ENCODE measurements around the gene FLCN. TPM values are rescaled to one million over a fixed set of nuclear protein-coding genes. Genes with fewer than 3 reads are reported as not detected.

Gene FLCN
- total RNA-seq, 4 donors from 2014 or later = 31.7 to 62.0 (median 39.2) TPM

GRCh38 chr17:17223736-17224135 lies 13.2 kb downstream of the FLCN start:
- no peaks in the 10 kb centered on the region for H3K9me3 ChIP-seq
- no peaks in the 10 kb centered on the region for H3K27me3 ChIP-seq
- ATAC-seq = no peak
- no peak for DNase-seq
- no peak overlapping the region for H3K27ac ChIP-seq
- in situ Hi-C loops (cut with MboI; ENCODE audit: low sequenced_read_pairs in 4 of 4) (no loop called here), intact Hi-C loops (cut with DNase I; ENCODE audit: low total_unique reads) (no loop called here)
- H3K4me3 ChIP-seq = no peak overlapping the region
- H3K4me1 ChIP-seq = peaks cover 4 to 10% of the 10 kb centered on the region in 2 donors
- TF ChIP-seq CTCF (IDR thresholded peaks at IDR 0.05 in 4 of 5, conservative IDR thresholded peaks at IDR 0.05 in 1 of 5) = no peak
- TF ChIP-seq POLR2A (IDR thresholded peaks at IDR 0.05) = no peak
- H3K36me3 ChIP-seq = peaks cover 0 to 98% of the 10 kb centered on the region in 2 donors

GRCh38 chr17:17221329-17221728 lies 15.6 kb downstream of the FLCN start:
- no peak for ATAC-seq
- Histone ChIP-seq H3K36me3 (peaks cover 0 to 98% of the 10 kb centered on the region in 2 donors), H3K27ac (no peak overlapping the region), H3K4me3 (no peak overlapping the region), H3K9me3 (no peaks in the 10 kb centered on the region), H3K4me1 (no peaks in the 10 kb centered on the region), H3K27me3 (no peaks in the 10 kb centered on the region)
- TF ChIP-seq POLR2A (IDR thresholded peaks at IDR 0.05) (no peak), CTCF (IDR thresholded peaks at IDR 0.05 in 4 of 5, conservative IDR thresholded peaks at IDR 0.05 in 1 of 5) (no peak)
- intact Hi-C loops (cut with DNase I; ENCODE audit: low total_unique reads) (no loop called here), in situ Hi-C loops (cut with MboI; ENCODE audit: low sequenced_read_pairs in 4 of 4) (no loop called here)
- no peak for DNase-seq

- H3K27ac ChIP-seq = no peak overlapping the region
- no peaks in the 10 kb centered on the region for H3K4me1 ChIP-seq
- intact Hi-C loops (cut with DNase I; ENCODE audit: low total_unique reads) = no loop called here
- TF ChIP-seq CTCF (IDR thresholded peaks at IDR 0.05 in 4 of 5, conservative IDR thresholded peaks at IDR 0.05 in 1 of 5) = no peak
- TF ChIP-seq POLR2A (IDR thresholded peaks at IDR 0.05) = no peak
- no peaks in the 10 kb centered on the region for H3K9me3 ChIP-seq
- no peak for ATAC-seq
- H3K27me3 ChIP-seq = no peaks in the 10 kb centered on the region
- H3K4me3 ChIP-seq = no peak overlapping the region
- in situ Hi-C loops (cut with MboI; ENCODE audit: low sequenced_read_pairs in 4 of 4) = no loop called here
- H3K36me3 ChIP-seq = peaks cover 0 to 98% of the 10 kb centered on the region in 2 donors
- DNase-seq = no peak
Measured at GRCh38 chr17:17220529-17220928, 16.4 kb downstream of the FLCN start.

- in situ Hi-C loops (cut with MboI; ENCODE audit: low sequenced_read_pairs in 4 of 4) = no loop called here
- peaks cover 0 to 98% of the 10 kb centered on the region in 2 donors for H3K36me3 ChIP-seq
- intact Hi-C loops (cut with DNase I; ENCODE audit: low total_unique reads) = no loop called here
- TF ChIP-seq POLR2A (IDR thresholded peaks at IDR 0.05) (no peak), CTCF (IDR thresholded peaks at IDR 0.05 in 4 of 5, conservative IDR thresholded peaks at IDR 0.05 in 1 of 5) (no peak)
- no peaks in the 10 kb centered on the region for H3K27me3 ChIP-seq
- no peak overlapping the region for H3K4me3 ChIP-seq
- ATAC-seq = no peak
- DNase-seq = no peak
- H3K27ac ChIP-seq = no peak overlapping the region
- H3K4me1 ChIP-seq = no peaks in the 10 kb centered on the region
- H3K9me3 ChIP-seq = no peaks in the 10 kb centered on the region
Measured at GRCh38 chr17:17217995-17218394, 19.0 kb downstream of the FLCN start.

- intact Hi-C loops (cut with DNase I; ENCODE audit: low total_unique reads) = no loop called here
- no peak for TF ChIP-seq CTCF (IDR thresholded peaks at IDR 0.05 in 4 of 5, conservative IDR thresholded peaks at IDR 0.05 in 1 of 5)
- TF ChIP-seq POLR2A (IDR thresholded peaks at IDR 0.05) = no peak
- DNase-seq (no peak), ATAC-seq (no peak)
- Histone ChIP-seq H3K27me3 (no peaks in the 10 kb centered on the region), H3K36me3 (peaks cover 0 to 92% of the 10 kb centered on the region in 2 donors), H3K4me3 (no peak overlapping the region), H3K27ac (no peak overlapping the region), H3K4me1 (no peaks in the 10 kb centered on the region), H3K9me3 (no peaks in the 10 kb centered on the region)
- in situ Hi-C loops (cut with MboI; ENCODE audit: low sequenced_read_pairs in 4 of 4) = no loop called here
Measured at GRCh38 chr17:17216776-17217175, 20.2 kb downstream of the FLCN start.
